ENCODE data around the gene PEDS1. TPM values are rescaled to one million over a fixed set of nuclear protein-coding genes. Genes with fewer than 3 reads are reported as not detected.
"Not testable (repeated sequence)": the region's sequence is repeated elsewhere in the genome, so short reads cannot be mapped to it uniquely, and the experiment has no call there.

PEDS1 gene
- total RNA-seq, 2 donors from 2014 or later = 21.2 to 34.3 TPM

GRCh38 chr20:50186151-50186885, 32.8 kb upstream of the PEDS1 start:
- H3K4me3 ChIP-seq = no peak overlapping the region
- DNase-seq (ENCODE audit: low spot score) (peak; percentile 91), ATAC-seq (ENCODE audit: insufficient number of reproducible peaks, low FRiP score, low read depth) (no peak)
- H3K9me3 ChIP-seq = no peaks in the 10 kb centered on the region
- peak; percentile 99 for TF ChIP-seq CTCF (IDR thresholded peaks at IDR 0.05)
- no peak overlapping the region for H3K27ac ChIP-seq
- H3K36me3 ChIP-seq = no peaks in the 10 kb centered on the region
- peaks cover 0 to 16% of the 10 kb centered on the region in 2 donors for H3K4me1 ChIP-seq (ENCODE audit: control insufficient read depth in 1 of 2, low read depth in 2 of 2)
- no peaks in the 10 kb centered on the region for H3K27me3 ChIP-seq (replicated peaks; ENCODE audit: insufficient read depth)

- H3K36me3 ChIP-seq = no peaks in the 10 kb centered on the region
- H3K9me3 ChIP-seq = no peaks in the 10 kb centered on the region
- no peaks in the 10 kb centered on the region for H3K27me3 ChIP-seq (replicated peaks; ENCODE audit: insufficient read depth)
- DNase-seq (ENCODE audit: low spot score) = no peak
- no peak for ATAC-seq (ENCODE audit: insufficient number of reproducible peaks, low FRiP score, low read depth)
- no peak overlapping the region for H3K4me3 ChIP-seq
- TF ChIP-seq CTCF (IDR thresholded peaks at IDR 0.05) = no peak
- no peak overlapping the region for H3K27ac ChIP-seq
- peaks cover 0 to 16% of the 10 kb centered on the region in 2 donors for H3K4me1 ChIP-seq (ENCODE audit: control insufficient read depth in 1 of 2, low read depth in 2 of 2)
These were observed 31.9 kb upstream of the PEDS1 start for GRCh38 chr20:50185426-50185825.

- no peaks in the 10 kb centered on the region for H3K9me3 ChIP-seq
- H3K4me3 ChIP-seq = no peak overlapping the region
- ATAC-seq (ENCODE audit: insufficient number of reproducible peaks, low FRiP score, low read depth) (no peak), DNase-seq (ENCODE audit: low spot score) (no peak)
- H3K27me3 ChIP-seq (replicated peaks; ENCODE audit: insufficient read depth) = no peaks in the 10 kb centered on the region
- no peaks in the 10 kb centered on the region for H3K36me3 ChIP-seq
- H3K4me1 ChIP-seq (ENCODE audit: control insufficient read depth in 1 of 2, low read depth in 2 of 2) = peaks cover 0 to 6% of the 10 kb centered on the region in 2 donors
- no peak for TF ChIP-seq CTCF (IDR thresholded peaks at IDR 0.05)
- no peak overlapping the region for H3K27ac ChIP-seq
These were observed 28.8 kb upstream of the PEDS1 start for GRCh38 chr20:50182346-50182745.

- H3K4me3 ChIP-seq = no peak overlapping the region
- DNase-seq (ENCODE audit: low spot score) (no peak), ATAC-seq (ENCODE audit: insufficient number of reproducible peaks, low FRiP score, low read depth) (no peak)
- no peaks in the 10 kb centered on the region for H3K27me3 ChIP-seq (replicated peaks; ENCODE audit: insufficient read depth)
- no peaks in the 10 kb centered on the region for H3K4me1 ChIP-seq (ENCODE audit: control insufficient read depth in 1 of 2, low read depth in 2 of 2)
- TF ChIP-seq CTCF (IDR thresholded peaks at IDR 0.05) = no peak
- H3K9me3 ChIP-seq = no peaks in the 10 kb centered on the region
- no peak overlapping the region for H3K27ac ChIP-seq
- H3K36me3 ChIP-seq = no peaks in the 10 kb centered on the region
These were observed 27.8 kb upstream of the PEDS1 start for GRCh38 chr20:50181344-50181743.

- DNase-seq (ENCODE audit: low spot score); H3K4me3 ChIP-seq: not testable (repeated sequence)
These were observed 25.1 kb upstream of the PEDS1 start for GRCh38 chr20:50178672-50179071.

More at GRCh38 chr20:50178672-50179071, 25.1 kb upstream of the PEDS1 start:
- not testable (repeated sequence) for H3K9me3 ChIP-seq; ATAC-seq (ENCODE audit: insufficient number of reproducible peaks, low FRiP score, low read depth); H3K27me3 ChIP-seq (replicated peaks; ENCODE audit: insufficient read depth); H3K36me3 ChIP-seq; H3K27ac ChIP-seq; H3K4me1 ChIP-seq (ENCODE audit: control insufficient read depth in 1 of 2, low read depth in 2 of 2)
